Thyroid gland (tissue), 4 donors: ENCODE results near the gene ITGA11.

ENCODE experiments used
- CTCF ChIP-seq, 6 experiments: fragments of 200-600 bp in 3 of 6; fragments of 450-650 bp in 3 of 6; sonication (generic) in 3 of 6; IDR thresholded peaks; one replicate each; pipeline ENCODE4 v1.5.1; 2016 to 2019; ENCODE audit warnings: antibody characterized with exemption in 6 of 6, mild to moderate bottlenecking in 2 of 6, inconsistent platforms in 1 of 6, moderate library complexity in 1 of 6
- POLR2A ChIP-seq, 2 donors: fragments of 450-650 bp; IDR thresholded peaks; one replicate each; pipeline ENCODE4 v1.6.1; 2017; ENCODE audit warnings: antibody characterized with exemption in 2 of 2, mild to moderate bottlenecking in 2 of 2, moderate library complexity in 1 of 2

GRCh38 chr15:68330901-68331300 lies 101.1 kb downstream of the ITGA11 start:
- TF ChIP-seq CTCF (IDR thresholded peaks at IDR 0.05) (no peak), POLR2A (IDR thresholded peaks at IDR 0.05) (no peak)
